TTC549 (cell line): ENCODE measurements around the gene DPPA5.
"Not testable (repeated sequence)": the region's sequence is repeated elsewhere in the genome, so short reads cannot be mapped to it uniquely, and the experiment has no call there.

Source experiments
- FAIRE-seq: peaks from 2 replicates; lab custom pipeline; 2012; peaks lifted over from hg19 to GRCh38; lab: Jason Lieb, UNC

The DPPA5 gene, protein sequence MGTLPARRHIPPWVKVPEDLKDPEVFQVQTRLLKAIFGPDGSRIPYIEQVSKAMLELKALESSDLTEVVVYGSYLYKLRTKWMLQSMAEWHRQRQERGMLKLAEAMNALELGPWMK

DNA sequence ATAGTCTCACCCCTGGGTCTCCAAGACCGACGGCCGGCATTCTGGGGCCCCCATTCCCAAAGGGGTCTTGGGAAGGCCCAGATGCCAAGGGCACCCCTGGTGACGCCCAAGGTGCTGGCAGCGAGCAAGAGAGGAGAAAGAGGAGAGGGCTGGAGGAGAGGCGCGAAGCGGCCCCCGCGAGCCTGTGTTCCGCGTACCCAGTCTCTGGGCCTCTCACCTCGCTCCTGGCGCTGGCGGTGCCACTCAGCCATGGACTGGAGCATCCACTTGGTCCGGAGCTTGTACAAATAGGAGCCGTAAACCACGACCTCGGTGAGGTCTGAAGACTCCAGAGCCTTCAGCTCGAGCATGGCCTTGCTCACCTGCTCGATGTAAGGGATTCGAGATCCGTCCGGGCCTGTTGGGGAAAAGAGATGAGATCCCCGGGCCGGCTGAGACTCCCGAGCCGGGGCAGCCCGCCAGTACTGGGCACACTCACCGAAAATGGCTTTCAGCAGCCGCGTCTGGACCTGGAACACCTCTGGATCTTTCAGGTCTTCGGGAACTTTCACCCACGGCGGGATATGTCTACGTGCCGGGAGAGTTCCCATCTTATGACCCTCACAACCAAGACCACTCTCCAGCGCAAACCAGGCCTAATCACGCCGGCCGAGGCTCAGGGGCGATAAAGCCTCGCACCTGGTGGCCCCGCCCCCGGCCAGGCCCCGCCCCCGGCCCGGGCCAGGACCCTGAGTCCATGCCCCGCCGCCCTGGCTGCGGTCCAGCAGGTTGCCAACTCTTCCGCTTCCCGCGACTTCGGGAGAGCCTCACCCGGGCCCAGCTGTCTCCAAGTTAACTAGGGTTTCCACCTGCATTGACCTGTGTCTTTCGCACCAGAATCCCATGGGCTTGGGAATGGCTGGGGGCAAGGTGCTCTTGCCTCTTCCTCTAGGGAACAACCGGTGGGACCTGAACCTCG is at the start of gene DPPA5:
DPPA5 (minus strand) TSS at position 641 of the 958 bp plus-strand sequence; CDS start at position 590, 51 bp downstream.
- no peak for FAIRE-seq

DNA sequence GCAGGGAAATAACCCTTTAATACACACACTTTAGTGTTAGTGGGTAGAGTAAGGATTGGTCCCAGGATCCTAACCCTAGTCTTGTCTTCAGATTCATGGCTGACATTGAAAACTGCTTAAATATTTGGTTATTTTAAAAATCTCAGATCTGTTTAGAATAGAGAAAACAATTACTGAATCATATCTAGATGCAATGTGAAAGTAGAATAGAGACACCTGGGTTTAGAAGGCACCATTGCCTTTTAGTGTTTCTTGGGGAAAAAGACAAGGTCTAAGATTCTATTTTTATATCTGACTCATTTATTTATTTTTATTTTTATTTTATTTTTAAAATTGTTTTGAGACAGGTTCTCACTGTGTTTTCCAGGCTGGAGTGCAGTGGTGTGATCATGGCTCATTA is 46.6 kb upstream of the DPPA5 start:
- FAIRE-seq, result no peak

DNA sequence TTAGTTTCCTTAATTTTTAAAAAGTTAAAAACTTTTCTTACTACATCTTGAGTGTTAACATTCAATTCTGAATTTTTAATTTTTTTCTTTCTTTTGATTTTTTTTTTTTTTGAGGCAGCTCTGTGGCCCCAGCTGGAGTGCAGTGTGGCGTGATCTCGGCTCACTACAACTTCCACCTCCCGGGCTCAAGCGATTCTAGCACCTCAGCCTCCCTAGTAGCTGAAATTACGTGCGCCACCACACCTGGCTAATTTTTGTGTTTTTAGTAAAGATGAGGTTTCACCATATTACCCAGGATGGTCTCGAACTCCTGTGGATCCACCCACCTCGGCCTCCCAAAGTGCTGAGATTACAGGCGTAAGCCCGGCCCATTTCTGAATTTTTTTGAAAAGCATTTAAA is 41.8 kb upstream of the DPPA5 start:
- no peak for FAIRE-seq

DNA sequence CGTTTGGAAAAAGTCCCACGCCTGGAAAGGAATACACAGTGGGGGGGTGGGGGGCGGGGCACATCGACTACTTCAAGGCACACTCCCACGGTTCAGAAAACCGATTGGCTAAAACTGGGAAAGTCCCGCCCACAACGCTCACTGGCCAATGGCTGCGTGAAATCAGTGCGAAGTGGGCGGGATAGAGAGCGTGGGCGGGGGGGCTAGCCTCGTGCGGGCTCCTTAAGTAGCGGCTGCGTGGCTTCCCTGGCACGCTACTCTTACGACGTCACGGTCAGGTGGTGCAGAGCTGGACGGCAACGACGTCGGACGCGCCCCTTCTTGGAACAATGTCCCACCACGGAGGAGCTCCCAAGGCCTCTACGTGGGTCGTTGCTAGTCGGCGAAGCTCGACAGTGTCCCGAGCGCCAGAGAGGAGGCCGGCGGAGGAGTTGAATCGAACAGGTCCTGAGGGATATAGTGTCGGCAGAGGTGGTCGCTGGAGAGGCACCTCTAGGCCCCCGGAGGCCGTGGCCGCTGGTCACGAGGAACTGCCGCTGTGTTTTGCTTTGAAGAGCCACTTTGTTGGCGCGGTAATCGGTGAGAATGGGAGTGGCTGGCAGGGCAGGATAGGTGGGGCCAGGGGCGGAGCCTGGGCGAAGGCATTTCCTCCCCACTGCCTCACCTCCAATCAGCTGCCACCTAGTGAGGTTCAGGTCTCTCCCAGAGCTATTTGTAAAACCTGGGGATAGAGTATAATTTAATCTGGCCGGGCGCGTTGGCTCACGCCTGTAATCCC is 40.7 kb upstream of the DPPA5 start, which contains the start of gene DDX43:
DDX43 (plus strand) TSS at position 252 of the 778 bp plus-strand sequence; CDS start at position 330, 78 bp downstream.
- FAIRE-seq, result no peak

DNA sequence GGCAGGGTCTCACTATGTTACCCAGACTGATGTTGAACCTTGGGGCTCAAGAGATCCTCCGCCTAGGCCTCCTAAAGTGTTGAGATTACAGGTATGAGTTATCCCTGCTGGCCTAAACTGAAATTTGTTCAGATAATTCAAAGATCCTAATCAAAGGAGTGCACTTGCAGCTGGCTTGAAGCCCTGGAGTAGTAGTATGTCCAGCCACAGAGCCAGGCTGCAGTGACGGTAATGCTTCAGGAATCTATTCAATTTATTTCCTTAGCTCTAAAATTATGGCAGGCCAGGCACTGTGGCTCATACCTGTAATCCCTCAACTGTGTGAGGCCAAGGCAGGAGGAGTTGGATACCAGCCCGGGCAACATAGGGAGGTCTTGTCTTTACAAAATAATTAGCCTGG is 39.2 kb upstream of the DPPA5 start:
- FAIRE-seq, result no peak

DNA sequence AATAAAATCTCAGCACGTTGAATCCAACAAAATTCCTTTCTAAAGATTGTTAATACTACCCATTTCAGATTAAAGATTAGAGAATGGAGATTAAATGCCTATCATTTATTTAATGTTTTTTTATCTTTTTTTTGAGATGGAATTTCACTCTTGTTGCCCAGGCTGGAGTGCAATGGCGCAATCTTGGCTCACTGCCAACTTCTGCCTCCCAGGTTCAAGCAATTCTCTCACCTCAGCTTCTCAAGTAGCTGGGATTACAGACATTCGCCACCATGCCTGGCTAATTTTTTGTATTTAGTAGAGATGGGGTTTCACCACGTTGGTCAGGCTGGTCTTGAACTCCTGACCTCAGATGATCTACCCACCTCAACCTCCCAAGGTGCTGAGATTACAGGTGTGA is 38.1 kb upstream of the DPPA5 start:
- FAIRE-seq, result not testable (repeated sequence)

DNA sequence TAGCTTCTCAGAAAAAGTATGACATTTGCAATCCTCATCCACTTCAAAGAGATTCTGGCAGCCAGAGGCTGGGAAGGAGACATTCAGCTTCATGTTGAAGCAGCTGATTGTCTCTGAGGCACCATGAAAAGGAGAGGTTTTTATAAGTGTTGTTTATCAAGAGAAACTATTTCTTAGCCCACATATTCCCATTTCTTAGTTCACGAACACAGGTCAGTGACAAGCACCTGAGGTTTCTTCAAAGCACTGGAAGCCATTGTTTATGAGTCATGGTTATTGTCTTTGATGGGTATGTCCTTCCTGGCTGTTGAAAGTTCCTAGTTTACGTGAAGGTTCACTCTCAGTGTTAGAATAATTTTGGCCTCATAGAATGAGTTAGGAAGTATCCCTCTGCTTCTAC is 37.6 kb upstream of the DPPA5 start:
- FAIRE-seq, result no peak

DNA sequence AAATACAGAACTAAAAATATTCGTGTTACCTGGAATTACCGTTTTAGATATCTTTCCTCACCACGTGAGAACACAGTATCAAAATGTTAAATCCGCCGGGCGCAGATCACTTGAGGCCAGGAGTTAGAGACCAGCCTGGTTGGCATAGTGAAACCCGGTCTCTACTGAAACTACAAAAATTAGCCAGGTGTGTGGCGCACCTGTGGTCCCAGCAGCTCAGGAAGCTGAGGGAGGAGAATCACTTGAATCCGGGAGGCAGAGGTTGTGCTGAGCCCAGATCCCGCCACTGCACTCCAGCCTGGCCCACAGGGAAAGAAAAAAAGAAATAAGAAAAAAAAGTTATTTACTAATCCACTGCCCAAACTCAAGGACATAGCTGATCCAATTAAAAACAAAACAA is 35.8 kb upstream of the DPPA5 start:
- FAIRE-seq, result no peak

DNA sequence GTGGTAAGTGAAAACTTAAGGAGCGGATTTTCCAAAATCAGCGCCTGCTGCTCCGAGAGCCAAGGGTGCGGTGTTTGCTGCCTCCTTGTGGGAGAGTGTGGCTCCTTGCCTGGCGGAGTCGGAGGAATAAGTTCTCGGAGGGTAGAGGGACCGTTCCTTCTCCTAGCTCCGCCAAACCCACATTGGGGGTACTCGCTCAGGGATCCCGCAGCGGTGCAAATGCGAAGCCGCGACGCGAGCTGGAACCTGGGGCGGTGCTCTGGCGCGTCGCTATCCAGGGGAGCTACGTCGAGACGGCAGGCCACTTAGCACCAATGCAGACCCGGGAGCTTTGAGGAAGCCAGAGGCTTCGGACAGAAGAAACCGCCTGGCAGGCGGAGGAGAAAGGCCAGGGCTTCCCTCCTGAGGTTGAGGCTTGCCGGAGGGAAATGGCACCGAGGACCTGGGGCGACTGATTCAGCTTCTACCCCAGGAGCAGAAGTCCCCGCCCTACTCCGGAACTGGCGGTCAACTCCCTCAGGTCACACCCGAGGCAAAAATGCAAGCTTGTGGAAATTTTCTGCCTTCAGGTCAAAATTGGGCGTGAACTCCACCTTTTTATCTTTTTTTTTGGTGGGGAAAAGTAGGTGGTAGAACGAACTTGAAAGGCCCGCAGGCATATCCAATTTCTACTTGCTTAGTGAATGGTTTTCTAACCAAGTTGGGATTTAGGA is 34.9 kb upstream of the DPPA5 start:
- FAIRE-seq, result no peak

DNA sequence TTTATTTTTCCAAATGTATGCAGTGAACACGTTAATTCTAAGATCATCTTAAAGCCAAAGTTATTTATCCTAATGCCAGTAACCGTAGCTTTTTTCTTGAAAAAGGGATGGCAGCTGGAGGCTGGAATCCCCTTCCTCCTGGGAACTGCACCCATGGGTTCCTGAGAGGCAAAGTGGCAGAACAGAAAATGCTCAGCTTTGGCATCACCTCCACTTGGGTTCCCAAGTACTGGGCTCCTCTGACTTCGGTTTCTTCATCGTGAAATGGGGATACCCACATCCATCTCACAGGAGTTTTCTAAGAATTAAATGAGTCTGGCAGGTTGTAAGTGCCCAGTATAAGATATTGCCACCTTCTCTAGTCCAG is 34.3 kb upstream of the DPPA5 start:
- no peak for FAIRE-seq

DNA sequence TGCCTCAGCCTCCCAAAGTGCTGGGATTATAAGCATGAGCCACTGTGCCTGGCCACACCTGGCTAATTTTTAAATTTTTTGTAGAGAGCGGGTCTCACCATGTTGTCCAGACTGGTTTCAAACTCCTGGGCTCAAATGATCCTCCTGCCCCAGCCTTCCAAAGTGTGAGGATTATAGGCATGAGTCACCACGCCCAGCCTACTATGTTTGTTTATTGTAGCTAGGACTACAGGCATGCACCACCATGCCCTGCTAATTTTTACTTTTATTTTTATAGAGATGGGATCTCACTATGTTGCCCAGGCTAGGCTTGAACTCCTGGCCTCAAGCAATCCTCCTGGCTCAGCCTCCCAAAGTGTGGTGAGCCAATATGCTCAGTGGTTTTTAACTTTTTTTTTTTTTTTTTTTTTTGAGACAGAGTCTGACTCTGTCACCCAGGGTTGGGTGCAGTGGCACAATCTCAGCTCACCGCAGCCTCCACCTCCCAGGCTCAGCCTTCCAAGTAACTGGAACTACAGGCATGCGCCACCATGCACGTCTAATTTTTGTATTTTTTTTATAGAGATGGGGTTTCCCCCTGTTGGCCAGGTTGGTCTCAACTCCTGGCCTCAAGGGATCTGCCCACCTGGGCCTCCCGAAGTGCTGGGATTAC is 28.5 kb upstream of the DPPA5 start:
- no peak for FAIRE-seq

DNA sequence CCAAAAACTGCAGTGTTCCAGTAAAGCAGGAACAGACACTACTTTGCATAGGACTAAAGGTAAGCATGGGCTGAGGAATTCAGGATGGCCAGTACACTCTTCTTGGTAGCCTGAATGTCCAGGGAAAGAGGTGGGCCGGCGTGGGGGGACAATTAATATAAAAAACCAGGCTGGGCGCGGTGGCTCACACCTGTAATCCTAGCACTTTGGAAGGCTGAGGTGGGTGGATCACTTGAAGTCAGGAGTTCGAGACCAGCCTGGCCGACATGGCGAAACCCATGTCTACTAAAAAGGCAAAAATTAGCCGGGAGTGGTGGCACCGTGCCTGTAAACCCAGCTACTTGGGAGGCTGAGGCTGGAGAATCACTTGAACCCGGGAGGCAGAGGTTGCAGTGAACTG is 27.5 kb upstream of the DPPA5 start:
- FAIRE-seq, result not testable (repeated sequence)

DNA sequence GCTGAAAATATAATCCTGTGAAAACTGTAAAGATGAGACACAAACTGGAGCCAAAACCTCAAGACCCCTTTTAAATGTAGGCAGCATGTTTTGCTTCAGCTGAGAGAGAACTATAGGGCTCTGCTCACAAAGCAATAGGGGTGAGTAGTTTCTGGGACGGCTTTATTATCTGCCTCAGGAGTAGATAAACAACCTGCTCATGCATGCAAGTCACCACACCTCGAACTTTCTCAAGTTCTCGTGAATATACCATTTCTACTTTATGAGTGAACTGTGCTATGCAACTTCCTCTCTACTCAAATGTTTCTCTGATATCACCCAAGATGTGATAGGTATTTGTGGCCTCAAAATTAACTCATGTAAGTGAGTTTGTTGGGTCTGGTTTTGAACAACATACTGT is 23.1 kb upstream of the DPPA5 start:
- no peak for FAIRE-seq

DNA sequence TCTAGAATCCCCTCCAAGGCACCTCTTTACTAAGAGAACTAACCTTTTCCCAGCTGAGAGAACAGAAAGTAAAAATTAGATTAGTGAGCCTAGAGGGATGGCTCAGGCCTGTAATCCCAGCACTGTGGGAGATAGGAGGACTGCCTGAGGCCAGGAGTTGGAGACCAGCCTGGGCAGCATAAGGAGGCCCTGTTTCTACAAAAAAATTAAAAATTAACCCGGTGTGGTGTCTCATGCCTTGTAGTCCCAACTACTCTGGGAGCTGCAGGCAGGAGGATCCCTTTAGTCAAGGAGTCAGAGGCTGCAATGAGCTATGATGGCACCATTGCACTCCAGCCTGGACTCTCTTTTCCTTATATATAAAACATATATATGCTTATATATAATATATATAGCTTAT is 21.1 kb upstream of the DPPA5 start:
- no peak for FAIRE-seq

DNA sequence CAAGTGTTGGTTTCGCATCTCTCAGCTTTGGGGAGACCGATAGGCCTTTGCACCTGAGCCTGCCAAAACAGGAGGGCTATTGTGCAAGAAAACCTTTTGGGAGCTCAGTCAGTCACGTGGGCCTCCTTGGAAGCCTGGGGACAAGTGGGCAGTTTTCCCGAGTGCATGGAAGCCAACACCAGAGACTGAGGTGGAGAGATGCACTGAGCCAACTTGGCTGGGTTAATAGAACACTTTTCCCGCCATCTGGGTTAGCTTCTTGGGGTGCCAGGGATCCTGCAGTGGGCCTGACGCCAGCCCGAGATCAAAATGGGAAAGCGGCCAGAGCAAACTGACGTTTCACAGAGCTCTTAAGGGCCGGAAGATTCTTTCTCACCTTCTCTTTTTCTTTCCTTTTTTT is 18.4 kb upstream of the DPPA5 start:
- no peak for FAIRE-seq

DNA sequence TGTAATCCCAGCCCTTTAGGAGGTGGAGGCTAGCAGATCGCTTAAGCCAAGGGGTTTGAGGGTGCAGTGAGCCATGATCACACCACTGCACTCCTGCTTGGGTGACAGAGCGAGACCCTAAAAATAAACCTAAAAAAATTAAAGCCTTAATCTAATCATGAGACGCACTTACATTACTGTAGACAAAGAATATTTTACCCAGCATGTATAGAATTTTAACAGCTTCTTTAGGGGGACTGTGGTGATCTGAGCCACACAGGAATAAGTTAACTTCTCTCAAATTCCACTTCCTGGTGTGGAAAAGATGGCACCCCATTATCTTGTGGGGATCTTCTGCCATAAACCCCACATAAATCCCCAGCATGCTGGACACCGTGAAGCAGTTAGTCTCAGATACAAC is 17.9 kb upstream of the DPPA5 start:
- no peak for FAIRE-seq

DNA sequence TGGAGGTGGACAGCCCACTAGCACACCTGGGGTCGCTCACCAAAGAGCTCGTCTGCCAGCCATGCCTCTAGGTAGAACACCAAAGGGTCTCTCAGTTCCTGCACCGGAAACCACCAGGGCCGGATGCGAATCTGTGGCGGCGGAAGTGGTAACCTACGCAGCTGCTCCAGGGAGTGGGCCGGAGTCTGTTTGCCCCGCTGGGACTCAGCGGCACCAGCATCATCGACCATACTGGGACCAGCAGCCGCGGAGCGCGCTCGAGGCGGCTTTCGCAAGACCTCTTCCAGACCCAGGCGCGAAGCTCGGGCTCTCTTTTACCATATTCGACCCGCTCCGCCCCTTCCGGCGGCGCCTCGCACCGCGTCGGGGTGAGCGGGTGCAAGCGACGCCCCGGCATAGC is 15.5 kb upstream of the DPPA5 start, which contains the start of gene OOEP:
OOEP (minus strand) TSS at position 335 of the 400 bp plus-strand sequence; CDS start at position 230, 105 bp downstream.
- no peak for FAIRE-seq

DNA sequence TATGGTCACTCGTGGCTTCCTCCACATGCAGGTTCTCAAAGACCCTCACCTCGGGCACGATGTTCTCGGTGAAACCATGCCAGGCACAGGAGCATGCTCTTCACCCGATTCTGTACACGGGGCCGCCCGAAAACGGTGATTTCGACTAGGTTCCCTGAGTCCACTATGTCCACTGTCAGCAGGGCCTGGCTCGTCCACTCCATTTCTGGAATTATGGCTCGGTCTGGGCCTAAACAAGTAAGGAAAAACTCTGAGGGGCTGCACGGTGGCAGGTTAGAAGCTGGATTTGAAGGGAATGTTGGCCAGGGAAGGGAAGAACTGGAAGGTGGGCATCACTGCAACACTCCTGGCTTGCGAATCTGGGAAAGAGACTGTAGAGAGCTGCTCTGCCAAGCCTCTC is 15.1 kb upstream of the DPPA5 start:
- no peak for FAIRE-seq

DNA sequence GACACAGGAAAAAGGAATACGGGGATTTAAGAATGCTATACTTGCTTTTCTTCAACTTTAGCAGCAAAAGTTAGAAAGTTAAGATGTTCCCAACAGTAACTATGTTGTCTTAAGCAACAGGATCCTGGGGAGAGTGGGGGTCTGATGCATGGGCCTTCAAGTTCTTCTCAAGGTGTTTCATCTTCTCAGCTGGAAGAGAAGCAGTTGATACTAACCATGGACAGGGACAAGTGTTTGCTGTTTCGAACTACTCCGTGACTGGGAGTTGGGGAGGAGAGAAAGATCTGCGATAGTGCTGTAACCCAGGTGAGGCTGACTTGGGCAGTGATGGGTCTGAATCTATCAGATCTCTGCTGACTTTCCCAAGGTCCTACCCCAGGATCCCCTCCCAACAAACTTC is 14.6 kb upstream of the DPPA5 start:
- FAIRE-seq, result no peak

DNA sequence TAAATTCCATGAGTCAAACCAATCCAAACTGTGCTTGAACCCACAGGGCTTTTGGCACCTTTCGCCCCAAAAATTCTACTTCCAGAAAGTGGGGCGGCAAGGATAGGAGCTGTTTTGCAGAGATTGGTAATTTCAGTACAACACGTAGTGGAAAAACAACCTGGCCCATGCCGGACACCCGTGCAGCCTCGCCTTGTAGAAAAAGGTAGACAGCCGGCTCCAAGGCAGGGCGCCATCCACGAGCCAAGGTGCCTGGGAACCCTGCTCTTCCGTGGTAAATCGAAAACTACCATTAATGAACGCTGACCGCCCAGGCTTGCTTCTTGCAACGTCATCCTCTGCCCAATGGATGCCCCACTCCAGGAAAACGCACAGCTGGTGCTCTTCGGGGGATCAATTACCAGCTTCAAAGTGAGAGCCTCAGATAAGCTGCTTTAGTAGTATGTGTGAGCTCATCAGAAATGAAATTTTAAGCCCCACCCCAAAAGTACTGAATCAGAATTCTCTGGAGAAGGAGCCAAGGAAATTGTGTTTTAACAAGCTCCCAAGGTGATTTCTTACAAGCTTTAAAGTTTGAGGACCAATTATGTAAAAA is 13.8 kb upstream of the DPPA5 start:
- no peak for FAIRE-seq

DNA sequence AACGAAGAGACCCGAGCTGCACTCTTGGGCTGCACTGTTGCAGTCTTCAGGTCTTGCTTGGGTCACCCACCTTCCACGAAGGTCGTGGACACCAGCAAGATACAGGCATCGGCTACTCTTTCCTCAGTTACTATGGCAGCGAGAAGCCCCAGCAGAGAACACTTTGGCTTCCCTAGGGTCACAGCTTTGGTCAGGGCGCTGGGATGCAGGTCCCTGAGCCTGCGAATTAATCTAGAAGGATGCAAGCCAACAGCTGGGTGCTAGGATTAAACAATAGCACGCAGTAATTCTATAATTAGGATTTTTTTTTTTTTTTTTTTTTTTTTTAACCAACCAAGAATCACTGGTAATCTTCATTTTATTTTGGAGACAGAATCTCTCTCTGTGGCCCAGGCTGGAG is 10.5 kb upstream of the DPPA5 start:
- no peak for FAIRE-seq
